A549 treated with CORT108297 at 1 μM for 4 hours (cell line): ENCODE results near the gene SLC6A20. TPM values are rescaled to one million over a fixed set of nuclear protein-coding genes. Genes with fewer than 3 reads are reported as not detected.

ENCODE experiments used
- total RNA-seq: library from RNA; stranded (reverse); fragments of 200-300 nt; extraction: Qiagen RNA extraction; gene quantifications from 5 replicates; pipeline ENCODE4 v1.2.3, GENCODE V29; 2022

Gene SLC6A20, protein sequence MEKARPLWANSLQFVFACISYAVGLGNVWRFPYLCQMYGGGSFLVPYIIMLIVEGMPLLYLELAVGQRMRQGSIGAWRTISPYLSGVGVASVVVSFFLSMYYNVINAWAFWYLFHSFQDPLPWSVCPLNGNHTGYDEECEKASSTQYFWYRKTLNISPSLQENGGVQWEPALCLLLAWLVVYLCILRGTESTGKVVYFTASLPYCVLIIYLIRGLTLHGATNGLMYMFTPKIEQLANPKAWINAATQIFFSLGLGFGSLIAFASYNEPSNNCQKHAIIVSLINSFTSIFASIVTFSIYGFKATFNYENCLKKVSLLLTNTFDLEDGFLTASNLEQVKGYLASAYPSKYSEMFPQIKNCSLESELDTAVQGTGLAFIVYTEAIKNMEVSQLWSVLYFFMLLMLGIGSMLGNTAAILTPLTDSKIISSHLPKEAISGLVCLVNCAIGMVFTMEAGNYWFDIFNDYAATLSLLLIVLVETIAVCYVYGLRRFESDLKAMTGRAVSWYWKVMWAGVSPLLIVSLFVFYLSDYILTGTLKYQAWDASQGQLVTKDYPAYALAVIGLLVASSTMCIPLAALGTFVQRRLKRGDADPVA
- 0.05 to 0.09 TPM (median 0.07 TPM) in 4 of 5 replicates, not detected in the other for total RNA-seq

GRCh38 chr3:45795882-45796765, at the start of gene SLC6A20:
Gene SLC6A20 (minus strand): TSS chr3:45796536. CDS start chr3:45796419, 117 bp downstream.

DNA sequence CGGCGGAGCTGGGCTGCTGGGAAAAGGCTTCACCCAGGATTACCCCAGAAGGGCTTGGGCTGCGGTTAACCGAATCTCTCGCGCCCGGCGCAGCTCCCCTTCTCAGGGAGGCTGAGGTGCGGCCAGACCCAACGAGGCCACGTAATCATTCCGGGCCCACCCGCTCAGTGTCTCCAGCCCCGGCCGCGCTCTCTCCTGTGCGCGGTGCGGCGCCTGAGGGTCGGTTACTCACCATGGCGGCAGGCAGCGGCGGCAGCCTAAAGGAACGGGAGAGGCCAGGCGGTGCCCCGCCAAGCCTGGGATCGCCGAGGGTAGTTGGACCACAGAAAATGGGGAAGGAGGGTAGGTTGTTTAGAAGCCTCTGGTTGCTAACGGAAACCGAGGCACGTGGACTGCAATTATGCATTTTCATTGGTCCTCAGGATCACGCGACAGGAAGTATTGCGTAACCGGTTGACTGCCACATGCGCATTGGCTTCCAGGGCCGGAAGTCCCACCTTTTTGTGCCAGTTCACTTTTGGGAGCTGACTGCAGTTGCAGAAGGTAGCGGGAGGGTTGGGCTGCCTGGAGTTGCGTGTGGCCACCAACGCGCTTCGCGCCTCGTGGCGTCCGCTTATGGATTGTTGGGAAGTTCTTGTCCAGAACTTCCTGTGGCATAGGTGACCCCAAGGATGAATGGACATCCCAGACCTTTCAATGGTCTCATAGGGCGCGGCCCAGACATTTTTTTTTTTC, 45.6 kb upstream of the SLC6A20 start, which contains the start of gene LZTFL1:
Gene LZTFL1, minus strand, starts transcription at position 363 of the 735 bp plus-strand sequence. Its CDS starts 128 bp downstream, at position 235.

Other genes with a start within 250 kb of the SLC6A20 start
- gene LIMD1, start 201.8 kb downstream of the SLC6A20 start, total RNA-seq: 14.1 to 21.6 TPM (median 18.7 TPM) in 5 replicates
- gene SACM1L, start 107.1 kb downstream of the SLC6A20 start, total RNA-seq: 15.2 to 17.7 TPM (median 16.1 TPM) in 5 replicates
- 15.6 to 17.9 TPM (median 15.6 TPM) in 5 replicates for gene LZTFL1, start 45.6 kb upstream of the SLC6A20 start, total RNA-seq
- not detected in 5 replicates for gene CCR9, start 90.0 kb upstream of the SLC6A20 start, total RNA-seq
- not detected in 5 replicates for gene CXCR6, start 146.9 kb upstream of the SLC6A20 start, total RNA-seq
- 4.3 to 5.8 TPM (median 4.9 TPM) in 5 replicates for gene FYCO1, start 199.3 kb upstream of the SLC6A20 start, total RNA-seq
- not detected in 5 replicates for gene XCR1, start 230.9 kb upstream of the SLC6A20 start, total RNA-seq